K562 (cell line): Measurements from ENCODE around the gene DPP9. TPM values are rescaled to one million over a fixed set of nuclear protein-coding genes. Genes with fewer than 3 reads are reported as not detected.
A peak's percentile ranks its signal among the peaks of the same experiment; 100 is the strongest.

Source experiments
- ATAC-seq: fragments of 200-7000 bp; cut with Tn5 transposase; 3 replicates; pipeline ENCODE4 v1.9.1; 2020; ENCODE audit warnings: moderate library complexity
- BruUV-seq: library from RNA; stranded (reverse); fragments of 400-500 nt; replicated peaks from 2 replicates; lab custom pipeline; 2021; lab: Mats Ljungman, UMichigan
- CTCF ChIA-PET: fragments of 300-600 bp; formaldehyde crosslinking; extraction: SDS; loops from one replicate; lab custom pipeline; 2021; ENCODE audit warnings: low intra/inter-chr PET ratio; lab: Yijun Ruan, JAX
- POLR2A ChIA-PET: fragments of 300-600, 350-650 bp; sonication (Branson Sonifier 250); formaldehyde crosslinking; extraction: SDS; loops from one replicate; lab custom pipeline; 2021; ENCODE audit warnings: antibody characterized with exemption, inconsistent platforms; lab: Yijun Ruan, JAX
- DNase-seq, 4 experiments: peaks; one replicate each; pipeline versions ENCODE4 v3.0.0 to v3.0.0-alpha.2; 2011 to 2018; ENCODE audit warnings: low spot score in 3 of 4, mixed read lengths in 3 of 4; ENCODE audit errors: extremely low read depth in 1 of 4
- FAIRE-seq: peaks from 2 replicates; lab custom pipeline; 2011; peaks lifted over from hg19 to GRCh38; lab: Jason Lieb, UNC
- H2AFZ ChIP-seq: 2 replicates; pipeline ENCODE4 v1.6.0; 2011; ENCODE audit warnings: low read depth, low read length, control low read depth, inconsistent platforms
- H3K27ac ChIP-seq: fragments of 200-600 bp; 3 replicates; pipeline ENCODE4 v1.8.0; 2011; ENCODE audit warnings: low read depth, mild to moderate bottlenecking, control low read depth, inconsistent platforms, low read length, moderate library complexity, mixed read lengths; ENCODE audit errors: extremely low read depth
- H3K27me3 ChIP-seq, 2 experiments: fragments of 300-600 bp in 1 of 2; 2 replicates in 1 of 2; 3 replicates in 1 of 2; pipeline versions ENCODE4 v1.6.0 to v1.8.0; 2011; ENCODE audit warnings: inconsistent platforms in 2 of 2, low read length in 2 of 2, mild to moderate bottlenecking in 1 of 2, mixed read lengths in 1 of 2, moderate library complexity in 1 of 2; ENCODE audit not compliant: control insufficient read depth in 2 of 2, insufficient read depth in 2 of 2
- H3K36me3 ChIP-seq: fragments of 300-600 bp; 3 replicates; pipeline ENCODE4 v1.8.0; 2011; ENCODE audit warnings: mild to moderate bottlenecking, low read length, inconsistent platforms; ENCODE audit not compliant: control insufficient read depth, insufficient read depth
- H3K4me1 ChIP-seq, 2 experiments: fragments of 200-600 bp in 1 of 2; replicated peaks in 1 of 2; 2 replicates in 1 of 2; 3 replicates in 1 of 2; pipeline versions ENCODE4 v1.5.1 to v1.8.0; 2011; ENCODE audit warnings: inconsistent platforms in 2 of 2, low read length in 2 of 2, mild to moderate bottlenecking in 1 of 2, mixed read lengths in 1 of 2, moderate library complexity in 1 of 2; ENCODE audit not compliant: control insufficient read depth in 2 of 2, insufficient read depth in 2 of 2
- H3K4me2 ChIP-seq: 2 replicates; pipeline ENCODE4 v1.6.1; 2011; ENCODE audit warnings: low read length, control low read depth, inconsistent platforms, mixed read lengths; ENCODE audit not compliant: insufficient read depth
- H3K4me3 ChIP-seq: fragments of 200-600 bp; sonication (generic), shearing (Covaris generic); 2 replicates; pipeline ENCODE4 v1.5.1; 2016; ENCODE audit warnings: control low read depth, inconsistent platforms
- H3K79me2 ChIP-seq: fragments of 200-600 bp; 3 replicates; pipeline ENCODE4 v1.8.0; 2011; ENCODE audit warnings: low read length, inconsistent platforms; ENCODE audit not compliant: control insufficient read depth, insufficient read depth
- H3K9ac ChIP-seq, 2 experiments: 2 replicates each; pipeline versions ENCODE4 v1.6.0 to v1.6.1; 2011; ENCODE audit warnings: low read depth in 2 of 2, low read length in 2 of 2, control low read depth in 1 of 2, inconsistent platforms in 1 of 2, mild to moderate bottlenecking in 1 of 2, mixed read lengths in 1 of 2; ENCODE audit not compliant: insufficient read depth in 1 of 2
- H3K9me1 ChIP-seq: one replicate; pipeline ENCODE4 v1.6.0; 2011; ENCODE audit warnings: inconsistent platforms, mild to moderate bottlenecking, low read length, moderate library complexity; ENCODE audit not compliant: control insufficient read depth, insufficient read depth
- H3K9me3 ChIP-seq: replicated peaks from 2 replicates; pipeline ENCODE4 v1.5.1; 2011; ENCODE audit warnings: low read depth, low read length, inconsistent platforms; ENCODE audit not compliant: control insufficient read depth, insufficient read depth
- H4K20me1 ChIP-seq: replicated peaks from 2 replicates; pipeline ENCODE4 v1.6.1; 2011; ENCODE audit warnings: low read length, inconsistent platforms, mixed read lengths; ENCODE audit not compliant: control insufficient read depth, insufficient read depth
- DMBX1 ChIP-seq: fragments of 250-450 bp; sonication (Bioruptor Pico); IDR thresholded peaks from 2 replicates; pipeline ENCODE4 v1.8.0; 2022; ENCODE audit warnings: inconsistent platforms, mild to moderate bottlenecking, moderate library complexity, borderline replicate concordance
- ERF ChIP-seq: fragments of 450-650 bp; formaldehyde crosslinking; IDR thresholded peaks from 2 replicates; pipeline ENCODE4 v1.4.0; 2020; ENCODE audit warnings: mild to moderate bottlenecking, mixed read lengths
- GATA2 ChIP-seq: sonication (generic); formaldehyde crosslinking; IDR thresholded peaks from 2 replicates; pipeline ENCODE4 v1.4.0; 2020; ENCODE audit warnings: mild to moderate bottlenecking, missing genetic modification reagents
- JUND ChIP-seq, 2 experiments: IDR thresholded peaks; 2 replicates in 1 of 2; 3 replicates in 1 of 2; pipeline ENCODE4 v1.6.1; 2011; ENCODE audit warnings: borderline replicate concordance in 2 of 2, low read depth in 2 of 2, low read length in 2 of 2, improper control_type of control experiment in 1 of 2, missing biosample characterization in 1 of 2, missing genetic modification characterization in 1 of 2, missing genetic modification reagents in 1 of 2
- POLR2AphosphoS2 ChIP-seq: IDR thresholded peaks from 2 replicates; pipeline ENCODE4 v1.6.1; 2012; ENCODE audit warnings: low read length, improper control_type of control experiment
- RFX5 ChIP-seq: IDR thresholded peaks from 2 replicates; pipeline ENCODE4 v1.6.1; 2011; ENCODE audit warnings: low read depth, mild to moderate bottlenecking, improper control_type of control experiment, low read length
- ZNF3 ChIP-seq: fragments of 250-450 bp; sonication (Bioruptor Pico); IDR thresholded peaks from 2 replicates; pipeline ENCODE4 v1.5.0; 2021; ENCODE audit warnings: mild to moderate bottlenecking, moderate library complexity
- WGBS: fragments of 100-300 bp; shearing (Covaris generic); methylation state at CpG from one replicate; pipeline ENCODE4 v1.1.6; 2016; ENCODE audit warnings: low coverage, mixed read lengths; ENCODE audit not compliant: insufficient coverage; ENCODE audit errors: missing lambda C conversion rate; 5-methylcytosine and 5-hydroxymethylcytosine counted together
- in situ Hi-C: fragments of 300-500 bp; cut with MboI; formaldehyde crosslinking; loops from 4 replicates; pipeline ENCODE4 v1.15.0; 2018; ENCODE audit warnings: inconsistent platforms, mixed read lengths
- intact Hi-C: fragments of 100-400 bp; cut with micrococcal nuclease; formaldehyde crosslinking; loops from 2 replicates; pipeline ENCODE4 v1.14.2; 2022
- polyA plus RNA-seq, 8 experiments: library from polyadenylated mRNA; depleted of rRNA in 4 of 8; stranded (reverse) in 5 of 8; unstranded in 3 of 8; fragments of >200 nt; fragmentation: Nextera tagmentation in 2 of 8; fragmentation: Illumina TruSeq in 1 of 8; extraction: Ambion mirVana in 2 of 8; extraction: Trizol in 1 of 8; gene quantifications; 2 replicates each; pipeline versions ENCODE4 v1.2.1 to v1.2.3, GENCODE V29; 2011 to 2014; ENCODE audit warnings: inconsistent platforms in 1 of 8, missing spikeins in 1 of 8
- total RNA-seq, 7 experiments: library from RNA; depleted of rRNA in 6 of 7; stranded (reverse); fragments of >200 nt in 6 of 7; fragmentation: Illumina TruSeq in 2 of 7; extraction: Trizol in 2 of 7; gene quantifications; 2 replicates each; pipeline versions ENCODE4 v1.2.1 to v1.2.3, GENCODE V29; 2011 to 2021; ENCODE audit warnings: low replicate concordance in 1 of 7
- TF ChIP-seq, protein P1 (sequence below): fragments of 250-450 bp; sonication (Bioruptor Pico); IDR thresholded peaks from 2 replicates; pipeline ENCODE4 v1.8.0; 2021; ENCODE audit warnings: moderate library complexity, mild to moderate bottlenecking, inconsistent platforms
- TF ChIP-seq, protein P2 (sequence below), 2 experiments: fragments of 450-650 bp in 1 of 2; IDR thresholded peaks; 2 replicates each; pipeline ENCODE4 v1.6.1; 2011 to 2017; ENCODE audit warnings: low read depth in 2 of 2, antibody characterized with exemption in 1 of 2, borderline replicate concordance in 1 of 2, low read length in 1 of 2, mild to moderate bottlenecking in 1 of 2, mixed read lengths in 1 of 2; ENCODE audit not compliant: control insufficient read depth in 1 of 2

The DPP9 gene
- total and polyA plus RNA-seq, 9 of the 15 experiments (the other 6 are each of a cell fraction or from before 2014, with no cell fraction given): 0.90 to 66.7 (median 24.5) TPM

DNA sequence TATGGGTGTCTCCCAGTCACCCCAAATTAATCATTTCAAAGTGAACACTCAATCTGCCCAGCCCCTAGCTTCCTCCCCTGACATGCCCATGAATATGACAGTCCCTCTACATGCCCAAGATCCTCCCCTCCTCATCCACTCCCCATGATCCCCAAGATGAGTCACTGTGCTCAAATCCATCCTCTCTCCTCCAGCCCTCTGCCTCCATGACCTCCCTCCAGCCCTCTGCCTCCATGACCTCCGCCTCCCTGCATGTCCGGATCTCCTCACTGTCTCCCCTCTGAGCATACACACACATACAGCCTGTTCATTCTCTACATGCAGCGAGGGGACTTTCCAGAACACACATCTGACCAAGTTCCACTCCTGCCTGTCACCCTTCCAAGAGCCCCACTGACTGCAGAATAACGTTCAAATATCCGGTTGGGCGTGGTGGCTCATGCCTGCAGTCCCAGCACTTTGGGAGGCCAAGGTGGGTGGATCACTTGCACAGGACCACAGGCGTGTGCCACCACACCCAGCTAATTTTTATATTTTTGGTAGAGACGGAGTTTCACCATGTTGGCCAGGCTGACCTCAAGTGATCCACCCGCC, 49.5 kb upstream of the DPP9 start:
- H3K4me3 ChIP-seq: no peak overlapping the region
- BruUV-seq: no TSS peak
- TF ChIP-seq, protein P1, sequence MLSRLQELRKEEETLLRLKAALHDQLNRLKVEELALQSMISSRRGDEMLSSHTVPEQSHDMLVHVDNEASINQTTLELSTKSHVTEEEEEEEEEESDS: no peak
- no peak for TF ChIP-seq POLR2AphosphoS2
- no peak for TF ChIP-seq RFX5
- no peak for TF ChIP-seq GATA2
- TF ChIP-seq ZNF3: no peak
- no peak for TF ChIP-seq DMBX1 (CRISPR knock-in tag)
- no peak for TF ChIP-seq JUND (IDR thresholded peaks at IDR 0.05; ENCODE audit: borderline replicate concordance, low read depth, low read length)
- no peak for TF ChIP-seq JUND (tag; IDR thresholded peaks at IDR 0.05; ENCODE audit: borderline replicate concordance, low read depth, low read length)
- TF ChIP-seq, protein P2, sequence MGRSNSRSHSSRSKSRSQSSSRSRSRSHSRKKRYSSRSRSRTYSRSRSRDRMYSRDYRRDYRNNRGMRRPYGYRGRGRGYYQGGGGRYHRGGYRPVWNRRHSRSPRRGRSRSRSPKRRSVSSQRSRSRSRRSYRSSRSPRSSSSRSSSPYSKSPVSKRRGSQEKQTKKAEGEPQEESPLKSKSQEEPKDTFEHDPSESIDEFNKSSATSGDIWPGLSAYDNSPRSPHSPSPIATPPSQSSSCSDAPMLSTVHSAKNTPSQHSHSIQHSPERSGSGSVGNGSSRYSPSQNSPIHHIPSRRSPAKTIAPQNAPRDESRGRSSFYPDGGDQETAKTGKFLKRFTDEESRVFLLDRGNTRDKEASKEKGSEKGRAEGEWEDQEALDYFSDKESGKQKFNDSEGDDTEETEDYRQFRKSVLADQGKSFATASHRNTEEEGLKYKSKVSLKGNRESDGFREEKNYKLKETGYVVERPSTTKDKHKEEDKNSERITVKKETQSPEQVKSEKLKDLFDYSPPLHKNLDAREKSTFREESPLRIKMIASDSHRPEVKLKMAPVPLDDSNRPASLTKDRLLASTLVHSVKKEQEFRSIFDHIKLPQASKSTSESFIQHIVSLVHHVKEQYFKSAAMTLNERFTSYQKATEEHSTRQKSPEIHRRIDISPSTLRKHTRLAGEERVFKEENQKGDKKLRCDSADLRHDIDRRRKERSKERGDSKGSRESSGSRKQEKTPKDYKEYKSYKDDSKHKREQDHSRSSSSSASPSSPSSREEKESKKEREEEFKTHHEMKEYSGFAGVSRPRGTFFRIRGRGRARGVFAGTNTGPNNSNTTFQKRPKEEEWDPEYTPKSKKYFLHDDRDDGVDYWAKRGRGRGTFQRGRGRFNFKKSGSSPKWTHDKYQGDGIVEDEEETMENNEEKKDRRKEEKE (IDR thresholded peaks at IDR 0.05; ENCODE audit: borderline replicate concordance in 1 of 2, control insufficient read depth in 1 of 2, low read depth in 2 of 2, low read length in 1 of 2): no peak
- no peak for TF ChIP-seq ERF

More for the DNA sequence above, 49.5 kb upstream of the DPP9 start:
- no peak overlapping the region for H3K9ac ChIP-seq
- FAIRE-seq (no peak), DNase-seq (peak in 1 of 4 experiments; percentile 3), ATAC-seq (no peak)
- 0% methylated on average over 8 of the region's 9 CpGs for WGBS
- peaks cover 0 to 3% of the 10 kb centered on the region in 2 experiments; a peak in 1 of 5 replicates for H3K4me1 ChIP-seq
- no peaks in the 10 kb centered on the region for H3K79me2 ChIP-seq
- H3K27me3 ChIP-seq: peaks cover 6 to 36% of the 10 kb centered on the region in 2 experiments; a peak in 3 of 5 replicates
- H3K9me3 ChIP-seq: no peaks in the 10 kb centered on the region
- H2AFZ ChIP-seq: no peak overlapping the region
- no peak overlapping the region for H3K27ac ChIP-seq
- H3K4me2 ChIP-seq: no peak overlapping the region
- H3K9me1 ChIP-seq: no peaks in the 10 kb centered on the region
- H3K36me3 ChIP-seq: no peaks in the 10 kb centered on the region
- POLR2A ChIA-PET: interaction anchor here (0.6 kb wide), 1 partner anchor 29 kb away, joined by 3 read pairs; no protein-coding TSS in a partner anchor
- in situ Hi-C loops (no loop called here), intact Hi-C loops (no loop called here)
- H4K20me1 ChIP-seq: 0 out of 2 replicates have a peak, but pooled peaks cover 7% of the 10 kb centered on the region
- CTCF ChIA-PET: no interaction called here
